H1 (cell line): ENCODE measurements around the gene PRICKLE1. TPM values are rescaled to one million over a fixed set of nuclear protein-coding genes. Genes with fewer than 3 reads are reported as not detected.

Experiments
- CTCF ChIA-PET: fragments of 300-600 bp; sonication (Branson Sonifier 250); formaldehyde crosslinking; loops from one replicate; lab custom pipeline; 2021; ENCODE audit not compliant: partially characterized antibody; lab: Charles Lee
- POLR2A ChIA-PET: fragments of 300-600 bp; sonication (Branson Sonifier 250); formaldehyde crosslinking; loops from one replicate; lab custom pipeline; 2021; ENCODE audit warnings: inconsistent platforms; ENCODE audit not compliant: partially characterized antibody; lab: Charles Lee
- DNase-seq, 2 experiments: peaks; one replicate each; pipeline versions ENCODE4 v3.0.0 to v3.0.0-alpha.2; 2010 to 2022; ENCODE audit warnings: low spot score in 2 of 2, low read depth in 1 of 2, mixed read lengths in 1 of 2
- FAIRE-seq: peaks from 2 replicates; lab custom pipeline; 2011; peaks lifted over from hg19 to GRCh38; lab: Jason Lieb, UNC
- H2AFZ ChIP-seq: 2 replicates; pipeline ENCODE4 v1.8.1; 2012; ENCODE audit warnings: low read length, inconsistent platforms
- H2AK5ac ChIP-seq: 2 replicates; pipeline ENCODE4 v1.6.1; 2013; ENCODE audit warnings: low read depth, low read length
- H2BK120ac ChIP-seq: replicated peaks from 2 replicates; pipeline ENCODE3; 2013; ENCODE audit warnings: low read depth, low read length, inconsistent platforms
- H2BK12ac ChIP-seq: 2 replicates; pipeline ENCODE4 v1.6.1; 2013; ENCODE audit warnings: low read depth, low read length
- H2BK15ac ChIP-seq: 2 replicates; pipeline ENCODE4 v1.6.1; 2013; ENCODE audit warnings: low read length
- H2BK20ac ChIP-seq: 2 replicates; pipeline ENCODE4 v1.6.1; 2013; ENCODE audit warnings: low read length
- H2BK5ac ChIP-seq: 2 replicates; pipeline ENCODE4 v1.6.1; 2013; ENCODE audit warnings: low read depth, low read length
- H3K14ac ChIP-seq: 2 replicates; pipeline ENCODE4 v1.6.1; 2013; ENCODE audit warnings: inconsistent platforms; ENCODE audit not compliant: insufficient read length
- H3K18ac ChIP-seq: 2 replicates; pipeline ENCODE4 v1.6.1; 2013; ENCODE audit warnings: low read length; ENCODE audit errors: extremely low read depth
- H3K23ac ChIP-seq: 2 replicates; pipeline ENCODE4 v1.6.1; 2013; ENCODE audit warnings: inconsistent platforms; ENCODE audit not compliant: insufficient read length
- H3K23me2 ChIP-seq: 2 replicates; pipeline ENCODE4 v1.6.1; 2013; ENCODE audit warnings: low read depth, low read length
- H3K27ac ChIP-seq: 2 replicates; pipeline ENCODE4 v1.6.1; 2011; ENCODE audit warnings: low read depth, low read length, inconsistent platforms
- H3K27me3 ChIP-seq, 4 experiments: replicated peaks in 1 of 4; 1 replicate in 1 of 4; 2 replicates in 3 of 4; pipeline versions ENCODE4 v1.6.1 to v1.8.1; 2011 to 2013; ENCODE audit warnings: low read length in 3 of 4, mild to moderate bottlenecking in 3 of 4, inconsistent platforms in 2 of 4, mixed read lengths in 2 of 4, moderate library complexity in 1 of 4; ENCODE audit not compliant: control insufficient read depth in 3 of 4, insufficient read depth in 3 of 4; ENCODE audit errors: extremely low read depth in 1 of 4
- H3K36me3 ChIP-seq, 4 experiments: 2 replicates each; pipeline versions ENCODE4 v1.6.1 to v1.8.1; 2011 to 2013; ENCODE audit warnings: mild to moderate bottlenecking in 4 of 4, low read length in 3 of 4, moderate library complexity in 2 of 4, control low read depth in 1 of 4, inconsistent platforms in 1 of 4; ENCODE audit not compliant: insufficient read depth in 4 of 4, control insufficient read depth in 2 of 4
- H3K4ac ChIP-seq: replicated peaks from 2 replicates; pipeline ENCODE3; 2013; ENCODE audit warnings: low read length, low read depth, mixed read lengths, inconsistent platforms; ENCODE audit not compliant: insufficient read length
- H3K4me1 ChIP-seq, 4 experiments: replicated peaks in 1 of 4; 1 replicate in 1 of 4; 2 replicates in 3 of 4; pipeline versions ENCODE4 v1.6.1 to v1.8.1; 2011 to 2013; ENCODE audit warnings: low read length in 3 of 4, inconsistent platforms in 2 of 4, mixed read lengths in 1 of 4; ENCODE audit not compliant: insufficient read depth in 4 of 4, control insufficient read depth in 3 of 4
- H3K4me2 ChIP-seq, 2 experiments: 2 replicates each; pipeline versions ENCODE4 v1.6.1 to v1.8.1; 2011 to 2013; ENCODE audit warnings: low read depth in 2 of 2, low read length in 2 of 2, control low read depth in 1 of 2, inconsistent platforms in 1 of 2, mild to moderate bottlenecking in 1 of 2; ENCODE audit not compliant: insufficient read depth in 1 of 2
- H3K4me3 ChIP-seq, 4 experiments: fragments of 200-600, 300-600 bp in 1 of 4; sonication (generic), shearing (Covaris generic), sonication (Bioruptor Twin) in 1 of 4; 2 replicates each; pipeline versions ENCODE4 v1.5.1 to v1.8.1; 2011 to 2016; ENCODE audit warnings: low read length in 4 of 4, low read depth in 3 of 4, control low read depth in 2 of 4, inconsistent platforms in 2 of 4, mild to moderate bottlenecking in 2 of 4, mixed read lengths in 1 of 4, moderate library complexity in 1 of 4; ENCODE audit not compliant: insufficient read depth in 2 of 4; ENCODE audit errors: extremely low read depth in 1 of 4
- H3K56ac ChIP-seq: replicated peaks from 2 replicates; pipeline ENCODE3; 2013; ENCODE audit warnings: low read depth, mild to moderate bottlenecking, mixed read lengths, low read length, inconsistent platforms; ENCODE audit not compliant: insufficient read length
- H3K79me1 ChIP-seq: 2 replicates; pipeline ENCODE4 v1.6.1; 2013; ENCODE audit warnings: low read depth, low read length, control low read depth
- H3K79me2 ChIP-seq, 2 experiments: 2 replicates each; pipeline versions ENCODE4 v1.6.1 to v1.8.1; 2012 to 2013; ENCODE audit warnings: low read length in 2 of 2, mild to moderate bottlenecking in 2 of 2, inconsistent platforms in 1 of 2; ENCODE audit not compliant: insufficient read depth in 2 of 2, control insufficient read depth in 1 of 2
- H3K9ac ChIP-seq, 4 experiments: replicated peaks in 1 of 4; 1 replicate in 1 of 4; 2 replicates in 3 of 4; pipeline versions ENCODE4 v1.6.1 to v1.8.1; 2011 to 2013; ENCODE audit warnings: low read depth in 3 of 4, low read length in 3 of 4, control low read depth in 2 of 4, mild to moderate bottlenecking in 2 of 4, moderate library complexity in 2 of 4, inconsistent platforms in 1 of 4; ENCODE audit errors: extremely low read depth in 1 of 4
- H3K9me3 ChIP-seq, 2 experiments: 2 replicates each; pipeline versions ENCODE4 v1.6.1 to v1.8.1; 2012 to 2013; ENCODE audit warnings: mild to moderate bottlenecking in 2 of 2, moderate library complexity in 2 of 2, control low read depth in 1 of 2, inconsistent platforms in 1 of 2, low read depth in 1 of 2, low read length in 1 of 2, mixed read lengths in 1 of 2; ENCODE audit not compliant: insufficient read depth in 2 of 2
- H4K20me1 ChIP-seq, 2 experiments: replicated peaks in 1 of 2; 2 replicates each; pipeline versions ENCODE3 to v1.8.1; 2011 to 2013; ENCODE audit warnings: inconsistent platforms in 2 of 2, low read length in 2 of 2, mild to moderate bottlenecking in 1 of 2; ENCODE audit not compliant: insufficient read depth in 2 of 2, control insufficient read depth in 1 of 2
- H4K5ac ChIP-seq: 2 replicates; pipeline ENCODE4 v1.6.1; 2013; ENCODE audit warnings: low read length, low read depth, mixed read lengths, inconsistent platforms; ENCODE audit not compliant: insufficient read length
- H4K8ac ChIP-seq: 2 replicates; pipeline ENCODE4 v1.8.0; 2013; ENCODE audit warnings: mild to moderate bottlenecking, moderate library complexity, low read length, inconsistent platforms; ENCODE audit not compliant: insufficient read depth; ENCODE audit errors: extremely low read depth
- H4K91ac ChIP-seq: replicated peaks from 2 replicates; pipeline ENCODE3; 2013; ENCODE audit warnings: low read length, mixed read lengths, inconsistent platforms; ENCODE audit not compliant: insufficient read length
- BACH1 ChIP-seq: IDR thresholded peaks from 2 replicates; pipeline ENCODE4 v1.6.1; 2012; ENCODE audit warnings: low read length, improper control_type of control experiment
- GTF2F1 ChIP-seq: IDR thresholded peaks from 2 replicates; pipeline ENCODE4 v1.6.1; 2012; ENCODE audit warnings: low read depth, low read length, improper control_type of control experiment, borderline replicate concordance
- HDAC2 ChIP-seq, 2 experiments: fragments of 300-600 bp in 1 of 2; sonication (generic) in 1 of 2; IDR thresholded peaks; 2 replicates each; pipeline ENCODE4 v1.6.1; 2011 to 2012; ENCODE audit warnings: low read depth in 2 of 2, low read length in 2 of 2, mild to moderate bottlenecking in 2 of 2, moderate library complexity in 2 of 2, borderline replicate concordance in 1 of 2, inconsistent platforms in 1 of 2
- RNF2 ChIP-seq: fragments of 200-900, 300-1000 bp; sonication (generic); IDR thresholded peaks from 2 replicates; pipeline ENCODE4 v1.7.1; 2016; ENCODE audit warnings: borderline replicate concordance, low read depth, mild to moderate bottlenecking, antibody characterized with exemption, low read length; ENCODE audit not compliant: poor library complexity, severe bottlenecking; ENCODE audit errors: missing control alignments
- SP2 ChIP-seq: IDR thresholded peaks from 2 replicates; pipeline ENCODE4 v1.6.1; 2012; ENCODE audit warnings: mild to moderate bottlenecking, low read length, inconsistent platforms
- SUZ12 ChIP-seq: fragments of 200-600 bp; sonication (generic); IDR thresholded peaks from 2 replicates; pipeline ENCODE4 v1.6.1; 2012; ENCODE audit warnings: mild to moderate bottlenecking, inconsistent platforms, low read length, moderate library complexity, mixed read lengths
- TCF12 ChIP-seq: IDR thresholded peaks from 2 replicates; pipeline ENCODE4 v1.6.1; 2011; ENCODE audit warnings: low read depth, mild to moderate bottlenecking, low read length
- TEAD4 ChIP-seq: IDR thresholded peaks from 2 replicates; pipeline ENCODE4 v1.6.1; 2012; ENCODE audit warnings: low read depth, low read length, inconsistent platforms, mixed read lengths
- WGBS, 2 experiments: shearing (Covaris generic) in 1 of 2; methylation state at CpG; one replicate each; pipeline versions ENCODE4 v1.1.6 to v1.1.7; 2013 to 2015; ENCODE audit warnings: low lambda C conversion rate in 2 of 2, mixed read lengths in 2 of 2, inconsistent platforms in 1 of 2, low coverage in 1 of 2, missing lambda C conversion rate in 1 of 2; ENCODE audit not compliant: insufficient replicate concordance in 2 of 2, insufficient coverage in 1 of 2, insufficient read length in 1 of 2; ENCODE audit errors: extremely low coverage in 1 of 2, missing lambda C conversion rate in 1 of 2; 5-methylcytosine and 5-hydroxymethylcytosine counted together
- polyA plus RNA-seq, 7 experiments: library from polyadenylated mRNA; depleted of rRNA in 3 of 7; stranded (reverse) in 5 of 7; unstranded in 2 of 7; fragments of >200 nt in 5 of 7; fragments of 200-250 nt in 2 of 7; gene quantifications; 1 replicate in 5 of 7; 2 replicates in 1 of 7; 4 replicates in 1 of 7; pipeline versions ENCODE4 v1.2.1 to v1.2.3, GENCODE V29; 2011 to 2013; ENCODE audit warnings: missing spikeins in 2 of 7, mixed read lengths in 2 of 7
- total RNA-seq: library from RNA; stranded (reverse); fragmentation: NEBNext Ultra II Directional; extraction: Animal tissue kit (Norgen Biotek cat#: 25700); gene quantifications from 2 replicates; pipeline ENCODE4 v1.2.1, GENCODE V29; 2021
- TF ChIP-seq, protein P1 (sequence below): IDR thresholded peaks from 2 replicates; pipeline ENCODE4 v1.6.1; 2011; ENCODE audit warnings: low read depth, mild to moderate bottlenecking, low read length; ENCODE audit not compliant: insufficient read depth
- TF ChIP-seq, protein P2 (sequence below): IDR thresholded peaks from 2 replicates; pipeline ENCODE4 v1.6.1; 2012; ENCODE audit warnings: inconsistent platforms

Gene PRICKLE1
- total and polyA plus RNA-seq, 2 of the 8 experiments (the other 6 are each of a cell fraction or from before 2014, with no cell fraction given), result 14.0 to 22.4 TPM

DNA sequence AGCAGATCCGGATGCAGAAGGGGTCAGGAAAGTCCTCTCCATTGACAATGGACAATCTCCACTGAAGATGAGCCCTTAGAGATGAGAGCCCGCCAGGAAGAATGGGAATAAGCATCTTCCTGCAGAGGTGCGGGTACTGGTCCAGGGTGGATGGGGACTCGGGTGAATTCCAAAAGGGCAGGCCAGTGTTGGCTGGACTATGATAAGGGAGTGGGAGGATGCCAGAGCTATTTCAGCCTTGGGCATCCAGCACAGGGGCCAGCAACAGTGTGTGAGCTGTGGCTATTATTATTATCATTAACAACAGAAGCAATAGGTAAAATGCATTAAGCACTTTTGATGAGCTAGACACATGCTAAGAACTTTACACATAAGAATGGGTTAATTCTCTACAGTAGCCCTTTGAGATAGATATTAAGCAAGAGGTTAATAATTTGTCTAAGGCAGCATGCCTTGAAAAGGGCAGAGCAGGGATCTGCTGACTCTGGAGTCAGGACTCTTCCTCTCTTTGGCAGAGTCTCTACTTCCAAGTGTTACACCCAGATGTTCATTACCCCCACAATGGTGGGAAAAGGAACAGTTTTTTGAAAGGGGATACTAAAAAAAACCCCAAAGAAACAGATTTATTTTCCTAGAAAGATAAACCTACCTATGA, 55.2 kb downstream of the PRICKLE1 start:
- Histone ChIP-seq H3K79me1 (no peaks in the 10 kb centered on the region), H3K27ac (no peak overlapping the region), H4K20me1 (no peaks in the 10 kb centered on the region), H3K4ac (no peak overlapping the region), H2AFZ (no peak overlapping the region), H3K9me3 (no peaks in the 10 kb centered on the region), H2BK12ac (no peak overlapping the region), H4K8ac (no peak overlapping the region), H3K4me2 (no peak overlapping the region), H3K14ac (no peak overlapping the region), H3K36me3 (no peaks in the 10 kb centered on the region), H4K5ac (no peak overlapping the region), H3K56ac (no peak overlapping the region), H2BK120ac (no peak overlapping the region), H3K23ac (no peak overlapping the region), H3K4me1 (peaks cover 0 to 2% (median 0%) of the 10 kb centered on the region in 4 experiments; a peak in 1 of 7 replicates), H3K79me2 (no peaks in the 10 kb centered on the region), H3K18ac (no peak overlapping the region), H2BK20ac (no peak overlapping the region), H2BK5ac (no peak overlapping the region), H4K91ac (no peak overlapping the region), H2AK5ac (no peak overlapping the region), H3K4me3 (no peak overlapping the region), H3K27me3 (no peaks in the 10 kb centered on the region), H3K9ac (no peak overlapping the region), H3K23me2 (no peaks in the 10 kb centered on the region), H2BK15ac (0 out of 2 replicates have a peak overlapping the region, but pooled peaks have one; percentile 36)
- POLR2A ChIA-PET, result no interaction called here
- 92% methylated on average over 4 of the region's 4 CpGs; no CpG with 5 or more reads in 1 of the 2 experiments for WGBS, 2 experiments
- FAIRE-seq (no peak), DNase-seq (no peak)
- no peak for TF ChIP-seq RNF2
- TF ChIP-seq SP2, result no peak
- TF ChIP-seq BACH1, result no peak
- TF ChIP-seq GTF2F1, result no peak
- TF ChIP-seq, protein P1, sequence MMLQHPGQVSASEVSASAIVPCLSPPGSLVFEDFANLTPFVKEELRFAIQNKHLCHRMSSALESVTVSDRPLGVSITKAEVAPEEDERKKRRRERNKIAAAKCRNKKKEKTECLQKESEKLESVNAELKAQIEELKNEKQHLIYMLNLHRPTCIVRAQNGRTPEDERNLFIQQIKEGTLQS, result no peak
- TF ChIP-seq SUZ12, result no peak
- no peak for TF ChIP-seq TEAD4
- TF ChIP-seq, protein P2, sequence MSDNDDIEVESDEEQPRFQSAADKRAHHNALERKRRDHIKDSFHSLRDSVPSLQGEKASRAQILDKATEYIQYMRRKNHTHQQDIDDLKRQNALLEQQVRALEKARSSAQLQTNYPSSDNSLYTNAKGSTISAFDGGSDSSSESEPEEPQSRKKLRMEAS, result no peak
- no peak for TF ChIP-seq HDAC2 (IDR thresholded peaks at IDR 0.05; ENCODE audit: borderline replicate concordance in 1 of 2, low read depth in 2 of 2, low read length in 2 of 2)
- TF ChIP-seq TCF12, result no peak
- CTCF ChIA-PET, result interaction anchor here (0.6 kb wide), 1 partner anchor 59 kb away, joined by 3 read pairs; no protein-coding TSS in a partner anchor
